Lung microvascular endothelial cell (primary cell): ENCODE data around the gene NEDD9. TPM values are rescaled to one million over a fixed set of nuclear protein-coding genes. Genes with fewer than 3 reads are reported as not detected.

Source experiments
- DNase-seq, 2 donors: peaks; one replicate each; pipeline versions ENCODE4 v3.0.0 to v3.0.0-alpha.2; 2010; ENCODE audit warnings: low read depth in 2 of 2
- total RNA-seq: library from RNA; depleted of rRNA; stranded (reverse); fragments of >200 nt; gene quantifications from 2 replicates; pipeline ENCODE4 v1.2.1, GENCODE V29; 2014

NEDD9 gene
- total RNA-seq, 1 donor from 2014 or later = 177 TPM

DNA sequence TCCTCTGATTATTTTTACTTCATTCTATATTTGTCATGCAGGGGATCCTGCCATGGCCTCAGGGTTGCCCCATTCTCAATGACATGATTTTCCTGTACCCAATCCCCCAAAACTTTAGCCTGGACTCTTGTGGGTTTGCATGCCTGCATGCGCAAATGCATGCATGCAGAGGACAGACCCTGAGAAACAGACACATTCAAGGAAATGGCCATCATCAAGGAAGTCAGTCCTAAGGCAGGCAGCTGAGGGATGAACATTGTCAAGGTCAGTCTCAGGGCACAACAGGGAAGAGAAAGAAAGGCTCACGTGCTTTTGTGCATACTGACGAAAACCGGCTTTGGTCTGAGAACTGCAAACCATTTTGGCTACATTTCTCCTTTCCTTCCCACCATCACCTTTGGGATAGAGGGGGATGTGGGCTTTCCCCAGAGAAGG lies 13.1 kb downstream of the NEDD9 start:
- peak in 1 of 2 donors; percentile 72 for DNase-seq

DNA sequence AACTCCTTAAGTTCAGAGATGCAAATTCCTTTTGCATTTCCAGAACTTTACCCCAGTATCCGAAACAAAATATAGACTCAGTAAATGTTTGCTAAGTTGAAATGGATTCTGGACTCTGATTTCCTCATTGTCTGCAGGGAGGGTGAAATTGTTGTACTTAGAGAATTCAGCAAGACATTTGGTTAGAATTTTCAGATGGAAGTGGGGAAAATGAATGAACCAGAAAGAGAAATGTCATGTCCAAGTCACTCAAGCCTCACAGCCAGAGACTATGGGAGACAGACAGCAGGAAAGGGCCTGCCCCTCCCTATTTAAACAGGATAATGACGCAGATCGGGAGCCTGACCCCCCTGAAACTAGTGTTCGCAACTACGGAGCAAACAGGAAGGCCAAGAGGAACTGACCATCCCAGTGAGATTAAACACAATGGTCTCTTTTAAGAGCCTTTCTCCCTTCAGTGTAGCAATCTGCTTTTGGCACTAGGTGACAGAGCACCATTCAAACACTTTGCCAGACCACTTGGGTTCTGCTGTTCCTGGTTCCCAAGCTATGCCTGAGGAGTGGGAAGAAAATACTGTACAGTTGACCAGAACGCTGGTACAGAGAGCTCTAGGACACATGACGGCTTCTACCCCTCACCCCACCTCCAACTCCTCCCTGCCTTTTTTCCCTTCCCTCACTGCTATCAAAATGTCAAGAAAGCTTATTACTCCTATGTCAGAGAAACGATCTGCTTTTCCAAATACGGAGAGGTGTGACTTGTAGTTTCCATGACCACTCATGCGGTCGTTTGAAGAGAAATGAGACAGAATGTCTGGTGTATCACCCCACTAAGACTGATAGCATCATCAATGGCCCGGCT lies 13.7 kb downstream of the NEDD9 start:
- peak; percentile 97 to 98 for DNase-seq

DNA sequence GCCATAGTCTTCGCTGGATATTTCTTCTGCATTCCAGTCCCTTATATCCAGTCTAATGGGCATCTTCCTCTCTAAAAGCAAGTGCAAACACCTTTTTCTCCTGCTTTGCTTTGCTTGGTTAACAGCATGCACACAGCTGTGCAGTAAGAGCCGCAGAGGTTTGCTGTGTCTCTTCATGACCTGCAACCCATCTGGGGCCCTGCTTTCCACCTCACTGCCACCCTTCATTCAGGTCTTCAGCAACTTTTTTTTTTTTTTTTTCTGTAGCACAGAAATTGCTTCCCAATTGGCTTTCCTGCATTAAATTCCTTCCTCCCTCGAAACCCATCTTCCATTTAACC lies 14.4 kb downstream of the NEDD9 start:
- DNase-seq = peak in 1 of 2 donors; percentile 35

DNA sequence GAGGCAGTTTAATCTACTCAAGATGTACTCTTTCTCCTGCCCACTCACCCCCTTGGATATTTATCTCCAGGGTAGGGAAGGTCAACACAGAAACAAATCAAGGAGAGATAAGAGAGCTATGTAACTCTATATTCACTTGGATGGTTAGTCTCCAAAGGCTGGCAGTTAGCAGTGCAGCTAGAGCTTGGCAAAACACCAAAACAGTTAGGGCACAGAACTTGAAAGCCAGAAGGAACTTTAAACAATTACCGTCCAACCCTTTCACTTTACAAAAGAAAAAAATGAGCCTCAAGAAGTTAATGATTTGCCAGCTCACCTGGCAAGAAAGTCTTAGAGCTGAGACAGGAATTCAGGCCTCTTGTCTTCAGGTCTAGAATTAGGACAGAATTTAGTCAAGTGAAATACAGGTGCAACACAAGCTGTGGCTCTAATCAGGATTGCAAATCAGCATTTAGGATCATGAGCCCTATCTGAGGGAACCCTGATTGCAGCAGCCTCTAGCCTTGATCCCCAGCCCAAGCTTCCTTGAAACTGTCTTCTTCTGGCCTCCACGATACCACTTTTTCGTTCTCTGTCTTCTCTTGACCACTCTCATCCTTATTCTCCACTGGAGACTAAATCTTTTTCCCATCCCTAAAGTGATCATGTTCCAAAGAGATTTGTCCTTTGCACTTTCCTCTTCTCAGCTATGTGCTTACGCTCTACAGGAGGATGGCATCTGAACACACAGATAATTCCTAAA lies 14.9 kb downstream of the NEDD9 start:
- peak in 1 of 2 donors; percentile 38 for DNase-seq

DNA sequence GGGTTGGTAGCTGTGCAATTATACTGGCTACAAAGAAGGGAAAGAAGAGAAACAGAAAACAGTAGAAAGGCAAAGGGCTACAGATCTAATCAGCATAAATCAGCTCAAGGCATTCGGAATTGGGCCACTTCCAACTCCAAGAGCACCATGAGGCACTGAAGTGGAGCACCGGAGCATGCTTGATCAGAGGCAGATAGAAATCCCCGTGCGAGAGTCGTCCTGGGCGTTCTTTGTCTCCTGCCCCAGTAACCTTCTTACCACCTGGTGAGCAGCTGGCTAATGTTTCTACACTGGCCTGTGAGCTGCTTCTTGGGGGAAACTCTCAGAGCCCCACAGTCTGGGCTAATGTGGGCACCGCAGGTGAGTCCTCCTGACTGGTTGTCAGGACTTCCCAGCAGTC lies 16.7 kb downstream of the NEDD9 start:
- DNase-seq = peak; percentile 37 to 63

DNA sequence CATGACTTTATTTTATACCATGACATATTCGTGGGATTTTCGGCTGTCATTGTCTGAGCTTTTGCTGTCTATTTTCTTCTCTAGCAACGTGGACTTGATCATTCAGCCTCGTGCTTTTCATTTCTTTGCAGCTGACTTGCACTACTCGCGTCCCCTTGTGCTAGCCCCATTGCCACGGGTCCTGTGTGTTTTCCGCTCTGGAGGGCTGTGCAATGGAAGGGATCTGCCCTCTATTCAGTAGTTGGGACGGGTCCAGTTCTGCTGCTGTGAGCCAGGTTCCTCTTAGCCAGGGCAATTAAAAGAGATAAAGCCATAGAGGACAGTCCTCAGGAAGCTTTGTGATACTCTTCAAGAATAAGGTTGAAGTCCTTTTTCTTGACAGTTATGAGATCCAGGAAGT lies 17.6 kb downstream of the NEDD9 start:
- DNase-seq = peak in 1 of 2 donors; percentile 58

DNA sequence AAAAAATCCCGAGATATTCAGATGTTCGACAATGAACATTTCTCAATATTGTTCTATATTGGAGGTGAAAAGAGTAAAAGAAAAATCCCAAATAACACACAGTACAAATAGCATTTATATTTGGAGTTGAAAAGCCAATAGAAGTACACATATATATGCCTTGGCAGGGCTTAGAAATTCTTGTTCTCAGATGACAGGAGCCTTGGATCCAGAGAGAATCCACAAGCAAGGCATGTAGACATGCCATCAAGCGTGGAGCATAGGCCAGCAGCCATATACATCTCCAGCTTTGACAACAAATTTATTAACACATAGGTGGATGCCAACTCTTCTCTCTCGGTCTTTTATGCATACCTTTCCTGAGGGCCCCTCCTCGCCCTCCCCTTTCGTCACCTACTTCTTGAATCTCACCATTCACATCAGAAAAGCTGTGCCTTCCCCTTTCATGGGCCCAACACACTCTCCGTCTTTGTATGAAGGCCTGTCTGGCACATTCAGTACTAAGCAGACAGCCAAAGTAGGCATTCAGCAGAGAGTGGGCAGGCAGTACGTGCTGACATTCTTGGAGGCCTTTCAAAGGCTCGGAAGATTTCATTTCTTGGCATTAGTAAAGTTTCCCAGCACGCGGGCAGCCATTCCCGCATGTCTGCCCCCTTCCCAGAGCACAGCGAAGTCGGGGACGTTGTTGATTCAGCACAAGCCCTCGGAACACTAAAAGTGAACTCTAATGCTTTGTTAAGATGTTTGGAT lies 18.2 kb downstream of the NEDD9 start:
- no peak for DNase-seq

DNA sequence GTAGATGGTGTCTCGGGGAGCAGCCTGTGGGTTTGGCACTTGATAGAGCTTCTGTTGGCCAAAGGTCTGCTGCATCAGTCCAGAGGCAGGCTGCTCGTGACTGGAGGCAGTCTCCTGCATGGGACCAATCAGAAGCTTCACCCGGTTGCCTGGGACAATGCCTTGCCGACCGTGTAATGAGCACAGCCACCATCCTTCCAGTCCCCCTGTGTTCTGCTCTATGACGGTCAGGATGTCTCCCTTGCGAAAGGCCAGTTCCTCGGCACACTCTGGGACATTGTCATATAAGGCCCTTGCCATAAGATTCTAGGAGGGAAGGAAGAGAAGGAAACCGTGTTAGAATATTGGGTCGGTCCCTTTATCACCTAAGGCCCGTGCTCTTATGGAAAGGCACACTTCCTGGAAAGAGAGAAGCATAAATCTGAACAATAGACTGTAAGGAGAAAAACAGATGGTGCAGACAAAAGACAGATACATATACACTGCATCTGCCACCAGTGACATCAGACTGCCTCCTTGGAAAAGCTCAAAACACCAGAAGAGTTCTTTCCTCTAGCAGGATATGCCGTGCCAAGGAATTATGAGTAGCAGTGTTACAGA lies 18.9 kb downstream of the NEDD9 start:
- peak; percentile 56 to 80 for DNase-seq

DNA sequence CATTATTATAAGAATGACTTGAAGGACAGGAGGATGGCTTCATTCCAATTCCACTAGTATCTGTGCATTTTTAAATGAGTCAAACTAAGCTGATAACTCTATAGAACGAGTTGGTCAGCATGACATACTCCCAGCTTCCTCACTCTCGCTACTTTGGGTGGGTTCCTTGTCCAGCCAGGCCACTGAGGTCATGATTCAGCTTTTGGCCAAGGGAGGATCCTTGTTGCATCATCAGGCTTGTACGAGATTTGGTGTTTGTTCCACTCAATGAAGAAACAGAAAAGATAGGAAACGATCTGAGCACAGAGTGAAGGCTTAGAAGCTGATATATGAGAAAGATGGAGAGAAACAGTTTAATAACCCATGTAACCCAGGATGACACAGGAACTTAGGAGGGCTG lies 19.8 kb downstream of the NEDD9 start:
- DNase-seq = peak in 1 of 2 donors; percentile 86

DNA sequence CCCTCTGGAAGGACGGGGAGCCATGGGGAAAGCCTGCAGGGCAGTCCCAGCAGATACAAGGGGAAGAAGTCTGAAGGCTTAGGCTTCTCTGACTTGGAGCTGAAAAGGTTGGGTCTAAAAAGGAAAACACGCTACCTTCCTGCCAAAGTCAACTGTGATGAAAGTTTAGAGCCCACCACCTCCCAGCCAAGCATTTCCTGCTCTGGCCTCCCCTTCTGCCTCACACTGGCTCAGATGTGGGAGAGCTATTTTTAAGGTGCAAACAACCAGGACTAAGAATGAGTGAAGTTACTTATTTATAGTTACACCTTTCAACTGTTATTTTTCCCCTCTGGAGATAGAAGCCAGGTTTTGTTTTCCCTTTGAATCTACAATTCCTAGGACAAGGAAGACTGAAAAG lies 21.2 kb downstream of the NEDD9 start:
- peak in 1 of 2 donors; percentile 55 for DNase-seq

DNA sequence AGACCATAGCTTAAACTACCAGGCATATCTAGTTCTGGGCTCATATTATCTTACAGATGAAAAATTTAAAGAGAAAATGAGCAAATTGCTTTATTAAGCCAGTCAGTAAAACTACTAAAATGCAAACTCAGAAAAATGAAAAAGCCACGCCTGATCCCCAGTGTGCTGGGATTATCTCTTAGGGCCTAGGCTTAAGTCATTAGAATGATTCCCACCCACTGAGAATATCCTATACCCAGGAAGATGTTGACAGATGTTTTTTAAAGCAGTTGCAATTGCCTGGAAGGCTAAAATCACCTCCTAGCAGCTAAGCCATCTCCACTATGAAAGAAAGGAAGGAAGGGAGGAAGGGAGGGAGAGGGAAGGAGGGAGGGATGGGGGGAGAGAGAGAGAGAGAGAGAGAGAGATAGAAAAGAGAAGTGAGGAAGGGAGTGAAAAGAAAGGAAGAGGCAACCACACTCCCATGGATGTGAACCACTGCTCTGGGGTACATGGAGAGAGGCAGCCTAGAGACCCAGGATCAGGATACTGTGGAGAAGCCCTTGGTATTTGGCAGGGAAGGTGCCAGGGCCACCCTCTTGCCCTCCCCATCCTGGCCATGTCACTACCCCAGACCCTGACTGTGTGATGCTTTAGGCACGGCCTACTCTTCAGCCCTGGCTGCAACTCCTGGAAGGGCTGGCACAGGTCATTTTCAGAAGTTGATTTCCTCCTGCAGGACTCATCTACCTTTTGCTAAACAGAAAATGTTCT lies 21.9 kb downstream of the NEDD9 start:
- DNase-seq = no peak

DNA sequence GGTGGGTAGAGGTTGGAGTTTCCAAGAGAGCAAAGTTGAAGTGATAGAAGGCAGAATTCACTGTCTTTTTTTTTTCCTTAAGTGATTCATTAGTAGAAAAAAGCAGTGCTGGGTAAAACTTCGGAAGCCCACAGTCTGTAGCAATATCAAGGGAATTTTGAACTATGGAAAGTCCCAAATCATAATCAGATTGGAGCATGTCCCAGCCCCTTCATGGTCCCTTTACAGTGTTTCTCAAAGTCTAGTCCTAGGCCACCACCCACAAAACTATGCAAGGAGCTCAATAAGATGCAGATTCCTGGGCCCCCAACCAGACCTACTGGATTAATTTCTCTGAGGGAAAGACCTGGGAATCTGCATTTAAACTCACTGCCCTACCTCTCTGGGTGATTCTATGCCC lies 22.6 kb downstream of the NEDD9 start:
- DNase-seq = peak; percentile 42 to 78

DNA sequence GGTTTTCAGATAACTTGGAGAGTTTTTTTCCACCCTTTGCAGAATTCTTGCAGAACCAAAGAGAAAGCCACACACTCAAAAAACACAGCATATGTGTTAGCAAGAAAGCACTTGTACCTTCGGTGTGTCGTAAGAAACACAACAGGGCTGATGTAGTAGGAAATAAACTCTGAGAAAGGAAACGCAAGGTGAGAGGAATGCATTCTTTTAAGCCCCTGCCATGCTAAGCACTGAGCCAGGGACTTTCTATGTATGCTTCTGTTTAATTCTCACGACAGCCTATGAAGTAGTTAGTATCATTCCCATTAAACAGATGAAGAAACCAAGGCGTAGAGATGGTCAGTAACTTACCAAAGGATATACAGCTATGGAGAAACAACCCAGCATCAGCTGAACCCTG lies 23.1 kb downstream of the NEDD9 start:
- DNase-seq = peak in 1 of 2 donors; percentile 53

DNA sequence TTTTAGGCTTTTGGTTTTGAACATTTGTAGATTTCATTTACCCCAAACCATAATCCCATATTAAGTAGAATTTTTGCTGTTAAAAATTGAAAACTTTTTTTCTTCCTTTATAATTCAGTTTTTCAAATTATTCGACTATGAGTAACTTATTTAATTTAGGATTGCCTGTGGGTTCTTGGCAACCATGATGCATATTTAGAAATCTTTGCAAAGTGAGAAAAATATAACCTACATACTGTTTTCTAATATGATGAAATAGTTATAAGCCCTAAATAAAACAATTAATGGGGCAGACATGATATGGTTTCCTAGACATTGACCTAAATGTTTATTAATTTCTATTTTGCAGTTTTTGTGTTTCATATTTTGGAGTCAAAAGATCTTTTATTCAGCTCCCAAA lies 23.6 kb downstream of the NEDD9 start:
- DNase-seq = no peak

DNA sequence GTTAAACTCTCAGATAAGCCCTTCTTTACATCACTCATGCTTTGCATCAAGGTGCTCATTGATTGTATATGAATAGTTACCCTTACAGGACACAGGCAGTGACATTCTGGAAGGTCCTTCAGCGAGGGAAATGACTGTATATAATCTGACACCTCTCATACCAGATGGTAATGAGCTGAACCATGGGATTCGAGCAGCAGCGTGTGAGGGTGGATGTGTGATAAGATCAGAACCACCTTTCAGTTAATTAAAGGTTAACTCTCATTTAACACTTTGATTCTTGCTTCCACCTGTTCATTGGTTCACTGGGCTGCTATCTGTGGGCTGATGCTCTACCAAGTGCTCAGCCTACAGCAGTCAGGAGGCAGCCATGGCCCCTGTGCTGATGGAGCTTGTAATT lies 24.2 kb downstream of the NEDD9 start:
- no peak for DNase-seq

DNA sequence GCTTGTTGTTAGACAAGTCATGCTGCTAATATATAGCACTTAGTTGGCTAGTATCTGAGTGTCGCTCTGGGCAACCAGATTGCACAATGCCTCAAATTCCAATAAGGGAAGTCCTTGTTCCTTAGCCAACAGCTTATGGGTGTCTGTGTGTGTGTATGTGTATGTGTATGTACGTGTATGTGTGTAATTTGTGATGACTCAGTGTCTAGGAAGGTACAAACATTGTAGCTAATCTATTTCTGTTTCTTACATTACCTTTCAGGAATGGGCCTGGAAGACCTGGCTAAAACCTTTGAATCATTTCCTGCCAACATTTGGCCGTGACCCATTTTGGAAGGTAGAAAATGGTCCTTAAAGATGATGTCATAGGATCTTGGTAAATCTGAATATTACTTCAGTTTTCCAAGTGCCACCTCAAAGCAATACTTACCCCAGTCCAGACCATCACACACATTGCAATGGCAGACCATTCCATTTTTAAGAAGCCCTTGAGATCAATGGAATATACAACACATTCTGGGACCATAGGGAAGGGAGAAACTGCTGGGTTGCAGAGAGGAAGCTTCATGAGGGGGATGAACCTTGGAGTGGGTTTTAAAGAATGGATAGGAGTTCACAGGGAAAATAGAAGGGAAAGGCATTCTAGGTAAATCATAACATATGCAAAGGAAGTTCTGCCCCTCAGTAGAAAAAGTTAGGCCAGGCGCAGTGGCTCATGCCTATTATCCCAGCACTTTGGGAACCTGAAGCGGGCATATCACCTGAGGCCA lies 25.1 kb downstream of the NEDD9 start:
- peak; percentile 89 to 98 for DNase-seq

DNA sequence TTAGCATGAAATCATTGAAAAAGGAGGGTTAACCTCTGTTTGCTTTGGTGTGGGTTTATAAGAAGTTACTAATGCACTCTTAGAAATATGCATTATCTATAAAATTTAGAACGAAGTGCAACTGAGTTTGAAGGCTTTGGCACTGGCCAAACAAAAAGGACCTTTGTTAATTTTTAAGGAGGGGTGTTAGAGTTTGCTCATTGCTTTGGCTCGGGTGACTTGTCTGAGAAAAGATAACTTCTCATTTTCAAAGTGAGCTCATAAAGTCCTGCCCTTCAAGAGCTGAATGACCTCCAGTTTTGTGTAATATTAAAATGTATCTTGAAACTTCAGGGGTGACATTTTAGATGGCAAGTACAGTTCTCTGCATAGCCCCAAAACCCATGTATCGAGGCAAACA lies 25.9 kb downstream of the NEDD9 start:
- DNase-seq = no peak

DNA sequence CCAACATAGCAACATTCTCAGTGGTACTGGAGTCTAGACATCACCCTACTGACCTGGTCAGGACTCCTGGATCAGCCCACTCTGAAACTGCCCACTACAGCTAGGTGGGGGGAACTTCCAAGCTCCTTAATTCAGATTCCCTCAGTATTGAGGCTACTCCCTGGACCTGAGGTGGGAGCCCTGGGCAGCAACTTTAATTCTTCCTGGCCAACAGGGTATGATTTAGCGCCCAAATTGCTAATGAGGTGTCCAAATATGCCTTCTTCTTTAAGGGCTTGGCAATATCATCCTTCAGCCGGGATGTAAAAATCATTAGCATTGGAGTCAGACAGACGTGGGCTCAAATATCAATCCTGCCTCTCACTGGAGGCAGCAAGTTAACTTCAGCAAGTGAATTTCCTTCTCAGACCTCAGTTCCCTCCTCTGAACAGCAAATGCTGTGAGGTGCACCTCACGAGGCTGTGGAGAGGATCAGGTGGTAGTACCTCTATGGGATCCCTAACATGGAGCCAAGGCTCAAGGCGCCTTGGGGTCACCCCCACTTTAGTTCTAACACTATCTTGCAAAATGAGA lies 27.6 kb downstream of the NEDD9 start:
- no peak for DNase-seq

DNA sequence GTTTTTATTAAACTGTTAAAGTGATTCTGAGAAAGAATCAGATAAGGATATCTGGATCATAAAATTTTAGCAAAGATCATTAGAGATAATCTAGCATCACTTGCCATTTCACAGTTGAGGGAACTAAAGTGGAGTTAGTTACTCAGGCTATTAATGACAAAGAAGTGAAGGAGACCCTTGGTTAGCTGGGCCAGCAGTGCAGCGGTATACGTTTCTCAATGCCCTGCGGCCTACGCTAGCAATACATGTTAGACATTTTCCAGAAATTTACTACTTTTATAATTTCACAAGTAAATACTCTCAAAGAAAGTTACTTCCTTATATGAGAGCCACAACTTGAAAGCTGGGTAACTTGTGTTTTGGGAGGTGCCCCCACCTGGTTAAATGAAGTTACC lies 28.5 kb downstream of the NEDD9 start:
- DNase-seq = no peak
